ENCODE results near the gene GTPBP6.
A peak's percentile ranks its signal among the peaks of the same experiment; 100 is the strongest.

GTPBP6 gene, protein sequence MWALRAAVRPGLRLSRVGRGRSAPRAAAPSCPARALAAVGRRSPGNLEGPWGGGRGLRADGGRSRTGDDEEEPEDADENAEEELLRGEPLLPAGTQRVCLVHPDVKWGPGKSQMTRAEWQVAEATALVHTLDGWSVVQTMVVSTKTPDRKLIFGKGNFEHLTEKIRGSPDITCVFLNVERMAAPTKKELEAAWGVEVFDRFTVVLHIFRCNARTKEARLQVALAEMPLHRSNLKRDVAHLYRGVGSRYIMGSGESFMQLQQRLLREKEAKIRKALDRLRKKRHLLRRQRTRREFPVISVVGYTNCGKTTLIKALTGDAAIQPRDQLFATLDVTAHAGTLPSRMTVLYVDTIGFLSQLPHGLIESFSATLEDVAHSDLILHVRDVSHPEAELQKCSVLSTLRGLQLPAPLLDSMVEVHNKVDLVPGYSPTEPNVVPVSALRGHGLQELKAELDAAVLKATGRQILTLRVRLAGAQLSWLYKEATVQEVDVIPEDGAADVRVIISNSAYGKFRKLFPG

DNA sequence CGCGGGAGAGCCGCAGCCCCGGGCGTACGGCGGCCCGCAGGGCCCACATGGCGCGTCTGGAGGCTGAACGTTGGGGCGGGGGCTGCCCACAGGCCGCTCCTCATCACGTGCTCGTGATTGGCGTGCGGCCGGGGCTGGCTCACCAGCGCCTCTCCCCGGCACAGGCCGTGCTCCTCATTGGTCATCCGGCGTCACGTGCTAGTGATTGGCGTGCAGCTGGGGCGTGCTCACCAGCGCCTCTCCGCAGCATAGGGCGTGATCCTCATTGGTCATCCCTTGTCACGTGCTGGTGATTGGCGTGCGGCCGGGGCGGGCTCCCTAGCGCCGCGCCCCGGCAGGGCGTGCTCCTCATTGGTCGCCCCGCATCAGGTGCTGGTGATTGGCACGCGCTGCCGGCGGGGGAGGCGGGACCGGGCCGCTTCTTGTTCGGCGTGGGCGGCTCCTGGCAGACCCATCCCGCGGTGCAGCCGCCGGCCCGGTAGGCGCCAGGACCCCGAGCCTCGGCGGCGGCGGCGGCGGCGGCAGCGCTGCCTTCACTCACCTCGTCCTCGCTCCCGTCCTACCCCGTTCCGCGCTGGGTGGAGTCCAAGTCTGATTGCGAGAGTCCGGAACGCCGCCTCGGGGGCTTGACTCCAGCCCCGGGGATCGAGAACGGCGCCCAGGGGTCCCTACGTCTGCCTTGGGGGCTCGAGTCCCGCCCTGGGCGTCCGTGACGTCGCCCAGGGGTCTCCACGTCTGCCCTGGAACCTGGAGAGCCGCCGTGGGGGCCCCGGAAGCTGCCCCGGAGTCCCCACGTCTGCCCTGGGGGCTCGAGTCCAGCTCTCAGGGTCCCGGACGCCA, at the start of gene GTPBP6:
TSS of gene GTPBP6 (minus strand) at position 58 of the 840 bp plus-strand sequence. CDS start at position 49, 9 bp downstream.
- DNase-seq: peak; percentile 98

DNA sequence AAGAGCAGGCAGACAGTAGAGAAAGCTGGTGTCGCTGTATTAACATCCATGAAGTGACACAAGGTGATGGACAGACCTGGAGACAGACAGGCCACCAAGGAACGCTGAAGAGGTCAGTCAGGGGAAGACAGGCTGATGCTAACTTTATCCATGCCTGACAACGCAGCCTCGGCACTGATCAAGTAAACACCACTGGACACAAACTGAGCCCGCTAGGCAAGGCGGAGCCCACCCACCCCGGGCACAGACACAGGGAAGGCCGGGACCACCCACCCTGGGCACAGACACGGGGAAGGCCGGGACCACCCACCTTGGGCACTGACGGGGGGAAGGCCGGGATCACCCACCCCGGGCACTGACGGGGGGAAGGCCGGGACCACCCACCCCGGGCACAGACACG, 49.3 kb upstream of the GTPBP6 start:
- no peak for DNase-seq

DNA sequence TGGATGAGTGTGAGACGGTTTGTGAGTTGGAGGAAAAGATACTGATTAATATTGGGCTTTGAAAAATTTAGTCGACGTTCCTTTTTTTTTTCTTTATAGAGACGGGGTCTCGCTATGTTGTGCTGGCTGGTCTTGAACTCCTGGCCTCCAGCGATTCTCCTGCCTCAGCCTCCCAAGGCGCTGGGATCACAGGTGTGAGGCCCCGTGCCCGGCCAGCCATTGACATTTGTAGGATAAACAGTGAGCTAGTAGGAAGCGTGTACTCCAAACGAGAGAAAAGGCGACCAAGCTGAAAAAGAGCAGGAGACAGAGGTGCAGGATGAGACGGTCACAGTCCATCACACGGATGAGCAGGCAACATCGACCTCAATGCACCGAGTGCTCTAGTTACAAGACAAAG, 48.8 kb upstream of the GTPBP6 start:
- no peak for DNase-seq

DNA sequence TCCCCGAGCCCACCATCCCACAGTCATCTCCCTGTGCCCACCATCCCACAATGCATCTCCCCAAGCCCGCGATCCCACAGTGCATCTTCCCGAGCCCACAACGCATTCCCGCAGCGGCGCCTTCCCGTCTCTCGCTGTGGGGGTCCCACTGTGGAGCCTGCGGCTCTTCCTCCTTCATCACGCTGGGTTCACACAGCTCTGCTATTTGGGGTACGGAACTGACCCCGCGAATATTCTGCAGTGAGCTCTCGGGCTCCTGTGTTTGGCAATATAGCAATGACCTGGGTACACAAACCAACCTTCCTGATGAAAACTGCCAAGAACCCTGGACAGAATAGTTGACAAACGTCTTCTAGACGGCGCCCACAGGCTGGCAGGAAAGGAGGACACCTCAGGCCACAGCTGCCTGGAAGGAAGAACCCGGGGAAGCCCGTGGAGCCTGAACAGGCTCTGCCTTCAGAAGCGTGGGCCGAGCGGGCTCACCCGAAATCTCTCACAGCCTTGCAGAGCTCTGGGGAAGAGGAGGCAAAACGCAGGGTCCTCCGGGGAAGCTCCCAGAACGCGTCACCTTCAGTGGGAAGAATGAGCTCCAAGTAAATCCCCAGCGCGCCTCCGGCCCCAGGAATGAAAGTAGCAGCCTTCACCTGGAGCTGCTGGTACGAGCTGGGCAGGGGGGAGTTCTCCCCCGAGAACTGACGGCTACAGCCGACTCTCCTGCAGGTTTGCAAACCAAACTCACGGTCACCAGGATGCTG, 45.2 kb upstream of the GTPBP6 start:
- no peak for DNase-seq

DNA sequence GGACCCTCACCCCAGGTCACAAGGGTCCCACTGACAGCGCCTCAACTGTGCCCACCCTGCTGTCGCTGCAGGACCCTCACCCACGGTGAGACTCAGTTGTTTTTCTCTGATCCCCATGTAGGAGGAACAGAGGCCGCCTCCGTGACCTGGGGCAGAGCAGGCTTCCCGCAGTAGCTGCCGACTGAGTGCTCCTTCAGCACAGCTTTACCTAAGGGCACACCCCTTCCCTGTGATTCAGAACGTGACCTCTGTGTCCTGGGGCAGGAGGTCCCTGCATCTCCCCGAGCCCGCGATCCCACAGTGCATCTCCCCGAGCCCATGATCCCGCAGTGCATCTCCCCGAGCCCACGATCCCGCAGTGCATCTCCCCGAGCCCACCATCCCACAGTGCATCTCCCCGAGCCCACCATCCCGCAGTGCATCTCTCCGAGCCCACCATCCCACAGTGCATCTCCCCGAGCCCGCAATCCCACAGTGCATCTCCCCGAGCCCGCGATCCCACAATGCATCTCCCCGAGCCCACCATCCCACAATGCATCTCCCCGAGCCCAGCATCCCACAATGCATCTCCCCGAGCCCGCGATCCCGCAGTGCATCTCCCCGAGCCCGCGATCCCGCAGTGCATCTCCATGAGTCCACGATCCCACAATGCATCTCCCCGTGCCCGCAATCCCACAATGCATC, 44.5 kb upstream of the GTPBP6 start:
- no peak for DNase-seq

DNA sequence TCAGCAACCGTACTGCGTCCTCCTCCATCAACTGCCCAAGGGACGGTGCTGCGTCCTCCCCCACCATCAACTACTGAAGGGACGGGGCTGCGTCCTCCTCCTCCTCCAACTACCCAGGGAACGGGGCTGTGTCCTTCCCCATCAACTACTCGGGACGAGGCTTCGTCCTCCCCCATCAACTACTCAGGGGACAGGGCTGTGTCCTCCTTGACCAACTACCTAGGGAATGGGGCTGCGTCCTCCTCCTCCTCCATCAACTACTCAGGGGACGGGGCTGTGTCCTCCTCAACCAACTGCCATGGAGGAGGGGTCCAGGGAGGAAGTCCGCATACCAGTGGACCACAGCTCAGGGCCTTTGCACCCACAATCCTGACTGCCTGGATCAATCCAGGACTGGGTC, 43.8 kb upstream of the GTPBP6 start:
- DNase-seq: no peak

DNA sequence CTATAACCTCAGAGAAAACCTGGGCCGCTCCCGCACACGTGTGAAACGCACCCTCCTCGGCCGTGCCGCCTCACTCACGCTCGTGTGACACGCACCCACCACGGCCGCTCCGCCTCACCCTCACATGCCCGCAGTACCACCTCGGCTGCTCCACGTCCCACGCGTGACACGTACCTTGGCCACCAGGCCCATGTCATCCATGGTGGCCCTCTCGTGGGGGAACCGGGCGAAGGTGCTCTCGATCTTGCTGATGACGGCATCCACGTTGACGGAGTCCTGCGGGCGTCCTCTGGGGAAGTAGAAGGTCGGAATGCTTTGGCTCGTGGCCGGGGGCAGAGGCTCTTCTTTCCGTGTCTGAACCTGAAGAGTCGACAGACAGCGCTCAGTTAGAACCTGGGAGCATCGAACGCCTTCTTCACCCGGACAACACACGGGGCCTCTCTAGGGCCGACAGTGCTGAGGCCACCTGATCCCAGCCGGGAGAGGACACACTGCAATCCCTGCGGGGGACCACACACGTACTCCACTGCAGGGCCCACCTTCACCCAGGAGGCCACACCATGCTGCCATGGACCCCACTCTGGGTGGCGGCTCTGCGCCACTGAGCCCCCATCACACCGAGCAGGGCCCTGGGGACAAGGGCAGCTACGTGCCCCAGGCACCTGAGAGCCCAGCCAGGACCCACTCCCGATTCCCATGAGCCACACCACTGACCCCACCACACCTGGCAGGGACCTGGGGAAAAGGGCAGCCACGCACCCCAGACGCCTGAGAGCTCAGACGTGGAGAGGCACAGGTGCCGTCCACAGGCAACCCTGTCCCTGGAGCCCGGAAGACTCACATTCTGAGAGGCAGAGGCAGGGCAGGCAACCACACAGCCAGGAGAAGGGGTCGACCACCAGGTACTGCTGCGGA, 42.9 kb upstream of the GTPBP6 start:
- DNase-seq: no peak

DNA sequence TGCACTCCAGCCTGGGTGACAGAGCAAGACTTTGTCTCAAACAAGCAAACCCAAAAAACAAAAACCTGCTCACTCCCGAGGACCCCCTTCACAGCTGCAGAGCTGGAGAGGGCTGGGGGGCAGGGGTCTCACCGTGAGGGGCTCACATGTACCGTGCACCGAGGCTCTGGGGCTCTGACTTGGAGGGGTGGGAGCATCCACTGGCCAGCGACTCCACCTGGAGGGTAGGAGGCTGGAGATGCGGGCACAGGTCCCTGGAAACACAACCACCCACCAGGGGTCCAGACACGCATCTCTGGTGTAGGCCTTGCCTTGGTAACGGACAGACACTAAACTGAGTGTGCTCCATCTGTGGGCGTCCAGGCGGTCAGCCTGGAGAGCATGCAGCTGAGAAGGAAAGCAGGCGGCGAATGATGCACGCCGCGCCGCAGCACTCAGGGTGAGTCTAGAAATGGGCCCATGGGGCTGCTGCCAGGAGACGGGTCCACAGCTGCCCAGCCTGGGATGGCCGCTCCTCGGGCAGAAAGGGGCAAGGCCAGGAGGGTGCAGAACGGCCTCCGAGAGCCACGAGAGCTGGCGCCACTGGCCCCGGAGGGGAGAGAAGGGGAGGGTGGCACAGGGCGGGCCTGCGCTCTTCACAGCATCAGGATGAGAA, 42.0 kb upstream of the GTPBP6 start:
- DNase-seq: no peak

DNA sequence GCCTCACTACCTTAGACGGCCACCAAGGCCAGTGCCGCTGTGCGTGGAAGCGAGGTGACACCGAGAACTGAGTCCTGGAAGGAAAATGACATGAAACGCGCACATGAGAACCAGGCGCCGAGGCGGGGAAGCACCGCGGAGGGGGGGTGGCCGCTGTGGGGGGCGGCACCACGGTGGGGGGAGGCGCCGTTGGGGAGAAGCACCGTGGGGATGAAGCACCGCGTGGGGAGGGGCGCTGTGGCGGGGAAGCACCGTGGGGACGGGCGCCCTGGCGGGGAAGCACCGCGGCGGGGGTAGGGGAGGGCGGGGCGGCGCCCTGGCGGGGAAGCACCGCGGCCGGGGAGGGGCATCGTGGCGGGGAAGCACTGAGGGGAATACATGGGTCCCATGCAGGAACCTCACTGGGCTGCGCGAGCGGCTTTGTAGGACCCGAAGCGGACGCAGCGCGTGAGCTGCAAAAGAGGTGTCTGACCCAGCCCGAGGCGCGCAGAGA, 40.1 kb upstream of the GTPBP6 start:
- DNase-seq: no peak

DNA sequence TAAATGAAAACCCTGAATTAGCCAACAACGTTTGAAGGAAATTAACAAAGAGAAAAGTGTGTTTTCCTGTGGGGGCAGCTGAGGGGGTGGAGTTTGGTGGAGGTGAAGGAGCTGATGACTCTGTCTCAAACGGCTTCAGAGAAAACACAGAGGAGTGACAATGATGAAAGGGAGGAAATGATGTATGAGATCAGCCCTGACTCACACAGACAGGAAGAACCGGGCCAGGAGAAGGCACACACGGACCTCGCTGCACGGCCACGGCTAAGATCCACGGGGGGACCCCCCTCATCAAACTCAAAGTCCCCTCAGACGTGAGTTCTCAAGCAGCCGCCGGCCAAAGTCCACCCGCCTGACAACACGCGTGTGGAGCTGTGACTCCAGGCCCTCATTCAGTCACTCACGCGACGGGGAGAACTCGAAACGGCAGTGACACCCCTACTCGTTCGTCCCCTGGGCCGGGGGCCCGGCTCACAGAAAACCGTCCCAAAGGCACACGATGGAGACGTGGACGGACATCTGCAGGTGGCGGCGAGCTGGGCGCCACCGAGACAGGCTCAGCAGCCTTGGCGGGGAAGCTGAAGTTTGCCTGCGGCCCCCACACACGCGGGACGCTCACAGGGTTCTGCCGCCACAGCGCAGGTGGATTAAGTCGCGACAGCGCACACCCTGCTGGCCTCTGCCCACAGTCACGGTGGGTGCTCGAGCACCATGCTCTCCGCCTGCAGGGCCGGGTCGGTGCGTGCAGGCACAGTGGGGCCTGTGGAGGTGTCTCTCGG, 39.3 kb upstream of the GTPBP6 start:
- DNase-seq: peak; percentile 36

DNA sequence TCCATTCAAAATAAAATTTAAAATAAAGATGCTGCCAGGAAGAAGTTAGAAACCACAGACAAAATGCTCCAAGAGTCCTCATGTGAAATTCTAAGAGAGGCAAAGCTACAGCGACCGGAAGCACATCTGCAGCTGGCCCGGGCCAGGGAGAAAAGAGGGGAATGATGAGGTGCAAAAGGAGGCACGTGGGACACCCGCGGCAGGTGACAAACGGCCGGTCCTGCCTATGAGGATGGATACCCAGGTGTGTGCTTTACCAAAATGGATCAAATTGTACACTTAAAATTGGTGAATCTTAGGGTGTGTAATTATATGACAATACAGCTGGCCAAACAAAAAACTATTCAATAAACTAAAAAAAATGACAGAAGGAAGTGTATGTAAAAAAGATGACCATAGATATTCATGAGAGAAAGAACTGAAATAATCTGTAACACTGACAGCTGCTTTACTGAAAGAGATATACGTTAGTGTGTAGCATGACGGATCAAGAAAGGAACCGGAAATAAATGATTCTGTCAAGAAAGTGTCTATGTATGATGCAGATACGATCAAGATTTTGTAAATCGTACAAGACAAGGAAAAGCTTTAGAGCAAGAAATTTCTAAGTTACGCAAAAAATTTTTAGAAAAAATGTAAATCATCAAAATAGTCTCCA, 38.6 kb upstream of the GTPBP6 start:
- no peak for DNase-seq

DNA sequence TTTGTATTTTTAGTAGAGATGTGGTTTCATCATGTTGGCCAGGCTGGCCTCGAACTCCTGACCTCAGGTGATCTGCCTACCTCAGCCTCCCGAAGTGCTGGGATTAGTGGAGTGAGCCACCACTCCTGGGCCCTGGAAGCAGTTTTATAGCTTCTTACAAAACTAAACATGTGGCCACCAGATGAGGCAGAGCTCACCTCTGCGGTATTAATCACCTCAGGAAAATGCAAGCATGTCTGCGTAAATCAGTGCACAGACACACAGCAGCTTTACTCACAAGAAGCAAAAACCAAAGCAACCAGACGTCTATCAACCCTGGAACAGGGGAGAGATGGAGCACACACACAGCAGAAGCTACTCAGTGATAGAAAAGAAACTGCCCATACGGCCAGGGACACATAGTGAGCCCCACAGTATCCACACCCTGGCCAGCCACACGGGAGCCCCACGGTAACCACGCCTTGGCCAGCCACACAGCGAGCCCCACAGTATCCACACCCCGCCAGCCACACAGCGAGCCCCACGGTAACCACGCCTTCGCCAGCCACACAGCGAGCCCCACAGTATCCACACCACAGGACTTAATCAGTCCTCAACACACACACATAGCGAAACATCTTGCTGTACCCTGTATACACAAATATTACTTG, 37.9 kb upstream of the GTPBP6 start:
- DNase-seq: no peak

DNA sequence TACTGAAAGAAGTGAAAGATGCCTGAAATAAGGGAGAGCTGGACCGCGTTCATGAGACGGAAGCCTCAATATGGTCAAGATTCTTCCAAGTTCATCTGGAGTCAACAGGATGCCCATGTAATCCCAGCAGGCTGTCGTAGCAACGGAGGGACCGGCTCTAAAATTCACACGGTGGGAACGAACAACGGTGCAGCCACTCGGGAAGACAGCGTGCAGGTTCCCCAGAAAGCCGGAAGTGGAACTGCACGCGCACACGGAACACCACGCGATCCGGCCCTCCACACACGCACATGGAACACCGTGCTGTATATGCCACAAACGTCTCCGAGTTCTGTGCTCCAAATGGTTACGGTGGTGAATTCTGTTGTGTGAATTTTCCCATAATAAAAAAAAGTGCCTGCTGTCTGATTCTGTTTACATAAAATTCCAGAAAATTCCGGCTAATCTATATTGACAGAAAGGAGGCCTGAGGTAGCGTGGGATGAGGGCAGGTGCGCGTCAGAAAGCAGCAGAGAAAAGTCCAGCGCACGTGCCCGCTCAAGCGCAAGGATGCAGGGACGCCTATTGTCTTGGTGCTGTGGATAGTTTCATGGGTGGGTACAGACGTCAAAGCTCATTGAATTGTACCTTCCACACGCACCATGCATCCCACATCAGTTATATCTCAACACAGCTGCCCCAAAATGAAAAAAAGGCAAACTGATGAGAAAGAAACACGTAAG, 36.9 kb upstream of the GTPBP6 start:
- DNase-seq: no peak

DNA sequence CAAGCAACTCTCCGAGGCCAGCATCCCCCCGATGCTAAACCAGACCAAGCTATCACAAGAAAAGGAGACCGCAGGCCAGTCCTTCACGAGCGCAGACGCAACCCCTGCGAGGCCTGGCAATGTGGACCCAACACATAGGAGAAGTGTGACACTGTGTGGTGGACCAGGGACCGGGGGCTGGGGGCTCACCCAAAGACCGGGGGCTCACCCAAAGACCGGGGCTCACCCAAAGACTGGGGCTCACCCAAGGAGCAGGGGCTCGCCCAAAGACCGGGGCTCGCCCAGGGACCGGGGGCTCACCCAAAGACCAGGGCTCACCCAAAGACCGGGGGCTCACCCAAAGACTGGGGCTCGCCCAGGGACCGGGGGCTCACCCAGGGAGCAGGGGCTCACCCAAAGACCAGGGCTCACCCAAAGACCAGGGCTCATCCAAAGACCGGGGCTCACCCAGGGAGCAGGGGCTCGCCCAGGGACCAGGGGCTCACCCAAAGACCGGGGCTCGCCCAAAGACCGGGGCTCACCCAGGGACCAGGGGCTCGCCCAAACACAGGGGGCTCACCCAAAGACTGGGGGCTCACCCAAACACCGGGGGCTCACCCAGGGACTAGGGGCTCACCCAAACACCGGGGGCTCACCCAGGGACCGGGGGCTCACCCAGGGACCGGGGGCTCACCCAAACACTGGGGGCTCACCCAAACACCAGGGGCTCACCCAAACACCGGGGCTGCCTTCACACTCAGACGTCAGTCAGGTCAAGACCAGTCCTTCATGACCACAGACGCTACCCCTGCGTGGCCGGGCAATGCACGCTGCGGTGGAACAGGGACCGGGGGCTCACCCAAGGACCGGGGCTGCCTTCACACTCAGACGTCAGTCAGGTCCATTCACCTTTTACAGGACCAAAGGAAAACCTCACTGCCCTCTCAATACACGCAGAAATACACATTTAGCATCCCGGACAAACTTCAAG, 35.3 kb upstream of the GTPBP6 start:
- DNase-seq: no peak

DNA sequence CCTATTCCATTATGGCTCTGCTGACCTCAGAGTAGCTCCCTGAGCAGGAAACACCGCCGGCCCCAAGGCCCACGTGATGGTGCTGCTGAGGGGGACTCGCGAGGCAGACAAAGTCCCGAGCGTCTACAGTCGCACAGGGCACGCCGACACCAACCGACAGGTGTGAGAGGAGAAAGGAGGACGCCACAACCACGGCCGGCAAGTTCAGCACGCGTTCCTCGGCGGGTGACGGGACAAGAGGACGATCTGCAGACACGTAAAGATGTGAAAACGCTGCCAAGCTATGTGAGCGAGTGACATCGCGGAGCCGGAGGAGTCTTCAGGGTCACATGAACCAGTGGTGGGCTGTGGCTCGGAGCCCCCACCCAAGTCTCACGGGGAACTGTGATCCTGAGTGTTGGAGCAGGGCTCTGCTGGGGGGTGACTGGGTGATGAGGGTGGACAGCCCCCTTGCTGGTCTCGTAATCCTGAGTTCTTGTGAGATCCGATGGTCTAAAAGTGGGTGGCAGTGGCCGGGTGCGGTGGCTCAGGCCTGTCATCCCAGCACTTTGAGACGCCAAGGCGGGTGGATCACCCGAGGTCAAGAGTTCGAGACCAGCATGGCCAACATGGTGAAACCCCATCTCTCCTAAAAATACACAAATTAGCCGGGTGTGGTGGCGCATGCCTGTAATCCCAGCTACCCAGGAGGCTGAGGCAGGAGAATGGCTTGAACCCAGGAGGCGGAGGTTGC, 34.2 kb upstream of the GTPBP6 start:
- DNase-seq: no peak

DNA sequence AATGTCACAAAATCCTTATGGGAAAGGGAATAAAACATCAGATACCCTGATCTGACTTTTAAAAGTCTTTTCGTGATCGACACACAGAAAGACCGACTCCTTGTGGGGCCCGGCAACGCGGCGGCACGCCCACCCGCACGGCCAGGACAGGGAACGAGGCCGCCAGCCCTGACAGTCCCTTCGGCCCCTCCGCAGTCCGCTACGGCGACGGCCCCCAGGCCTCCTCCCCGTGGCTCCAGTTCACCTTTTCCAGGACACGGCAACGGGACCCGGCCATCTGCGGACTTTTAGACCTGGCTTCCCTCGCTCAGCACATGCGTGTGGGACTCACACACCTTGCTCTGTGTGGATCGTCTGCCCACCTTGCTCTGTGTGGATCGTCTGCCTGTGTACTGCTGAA, 33.6 kb upstream of the GTPBP6 start:
- no peak for DNase-seq
